ENCODE data around the gene SERPINE1. TPM values are rescaled to one million over a fixed set of nuclear protein-coding genes. Genes with fewer than 3 reads are reported as not detected.
"Not testable (repeated sequence)": the region's sequence is repeated elsewhere in the genome, so short reads cannot be mapped to it uniquely, and the experiment has no call there.

Gene SERPINE1
- total RNA-seq, 4 donors from 2014 or later: 1.3 to 26.2 (median 5.5) TPM

DNA sequence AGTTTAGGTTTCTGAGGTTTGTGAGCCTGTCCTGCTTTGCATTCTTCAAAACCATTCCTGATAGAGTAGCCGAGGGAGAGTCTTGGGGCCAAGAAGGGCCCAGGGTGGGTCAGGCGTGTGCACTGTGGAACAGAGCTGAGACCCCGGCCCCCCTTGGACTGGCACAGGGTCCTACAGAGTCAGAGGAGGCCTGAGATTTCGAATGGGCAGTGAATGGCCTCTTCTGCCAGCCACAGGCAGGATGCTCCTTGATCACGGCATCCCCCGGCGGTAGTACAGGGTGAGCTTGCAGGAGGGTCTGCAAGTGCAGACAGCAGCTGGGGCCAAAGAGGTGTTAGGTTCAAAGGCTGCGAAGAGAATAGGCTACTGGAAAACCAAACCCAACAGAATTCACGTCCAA lies 37.0 kb upstream of the SERPINE1 start:
- DNase-seq: no peak
- peaks cover 0 to 14% (median 4%) of the 10 kb centered on the region in 4 donors for H3K36me3 ChIP-seq
- H3K4me1 ChIP-seq: peaks cover 13 to 21% (median 17%) of the 10 kb centered on the region in 4 donors
- intact Hi-C loops (cut with DNase I; ENCODE audit: low total_unique reads) (no loop called here), in situ Hi-C loops (cut with MboI; ENCODE audit: low pct_ligation_motif_present in 1 of 4, low pct_unique_long_range_greater_than_20kb in 1 of 4, low sequenced_read_pairs in 3 of 4) (no loop called here)
- TF ChIP-seq POLR2AphosphoS5 (IDR thresholded peaks at IDR 0.05) (no peak), POLR2A (IDR thresholded peaks at IDR 0.05) (no peak), EP300 (IDR thresholded peaks at IDR 0.05; ENCODE audit: low read depth) (no peak)
- TF ChIP-seq, protein P1, sequence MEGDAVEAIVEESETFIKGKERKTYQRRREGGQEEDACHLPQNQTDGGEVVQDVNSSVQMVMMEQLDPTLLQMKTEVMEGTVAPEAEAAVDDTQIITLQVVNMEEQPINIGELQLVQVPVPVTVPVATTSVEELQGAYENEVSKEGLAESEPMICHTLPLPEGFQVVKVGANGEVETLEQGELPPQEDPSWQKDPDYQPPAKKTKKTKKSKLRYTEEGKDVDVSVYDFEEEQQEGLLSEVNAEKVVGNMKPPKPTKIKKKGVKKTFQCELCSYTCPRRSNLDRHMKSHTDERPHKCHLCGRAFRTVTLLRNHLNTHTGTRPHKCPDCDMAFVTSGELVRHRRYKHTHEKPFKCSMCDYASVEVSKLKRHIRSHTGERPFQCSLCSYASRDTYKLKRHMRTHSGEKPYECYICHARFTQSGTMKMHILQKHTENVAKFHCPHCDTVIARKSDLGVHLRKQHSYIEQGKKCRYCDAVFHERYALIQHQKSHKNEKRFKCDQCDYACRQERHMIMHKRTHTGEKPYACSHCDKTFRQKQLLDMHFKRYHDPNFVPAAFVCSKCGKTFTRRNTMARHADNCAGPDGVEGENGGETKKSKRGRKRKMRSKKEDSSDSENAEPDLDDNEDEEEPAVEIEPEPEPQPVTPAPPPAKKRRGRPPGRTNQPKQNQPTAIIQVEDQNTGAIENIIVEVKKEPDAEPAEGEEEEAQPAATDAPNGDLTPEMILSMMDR (IDR thresholded peaks at IDR 0.05): no peak
- H3K27ac ChIP-seq: no peak overlapping the region
- no peaks in the 10 kb centered on the region for H3K9me3 ChIP-seq
- no peaks in the 10 kb centered on the region for H3K27me3 ChIP-seq
- WGBS, 2 donors (ENCODE audit: low coverage in 1 of 2): 80 to 90% methylated on average over 1 to 7 of the region's 9 CpGs
- no peak overlapping the region for H3K4me3 ChIP-seq

DNA sequence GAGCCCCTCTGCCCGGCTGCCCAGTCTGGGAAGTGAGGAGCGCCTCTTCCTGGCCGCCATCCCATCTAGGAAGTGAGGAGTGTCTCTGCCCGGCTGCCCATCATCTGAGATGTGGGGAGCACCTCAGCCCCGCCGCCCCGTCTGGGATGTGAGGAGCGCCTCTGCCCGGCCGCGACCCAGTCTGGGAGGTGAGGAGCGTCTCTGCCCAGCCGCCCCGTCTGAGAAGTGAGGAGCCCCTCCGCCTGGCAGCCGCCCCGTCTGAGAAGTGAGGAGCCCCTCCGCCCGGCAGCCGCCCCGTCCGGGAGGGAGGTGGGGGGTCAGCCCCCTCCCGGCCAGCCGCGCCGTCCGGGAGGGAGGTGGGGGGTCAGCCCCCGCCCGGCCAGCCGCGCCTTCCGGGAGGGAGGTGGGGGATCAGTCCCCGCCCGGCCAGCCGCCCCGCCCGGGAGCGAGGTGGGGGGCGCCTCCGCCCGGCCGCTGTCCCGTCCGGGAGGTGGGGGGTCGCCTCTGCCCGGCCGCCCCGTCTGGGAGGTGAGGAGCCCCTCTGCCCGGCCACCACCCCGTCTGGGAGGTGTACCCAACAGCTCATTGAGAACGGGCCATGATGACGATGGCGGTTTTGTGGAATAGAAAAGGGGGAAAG lies 34.5 kb upstream of the SERPINE1 start:
- in situ Hi-C loops (cut with MboI; ENCODE audit: low pct_ligation_motif_present in 1 of 4, low pct_unique_long_range_greater_than_20kb in 1 of 4, low sequenced_read_pairs in 3 of 4); H3K27me3 ChIP-seq: not testable (repeated sequence)
- 96% methylated on average over 5 of the region's 53 CpGs; no CpG with 5 or more reads in 1 of the 2 donors for WGBS, 2 donors (ENCODE audit: low coverage in 1 of 2)

DNA sequence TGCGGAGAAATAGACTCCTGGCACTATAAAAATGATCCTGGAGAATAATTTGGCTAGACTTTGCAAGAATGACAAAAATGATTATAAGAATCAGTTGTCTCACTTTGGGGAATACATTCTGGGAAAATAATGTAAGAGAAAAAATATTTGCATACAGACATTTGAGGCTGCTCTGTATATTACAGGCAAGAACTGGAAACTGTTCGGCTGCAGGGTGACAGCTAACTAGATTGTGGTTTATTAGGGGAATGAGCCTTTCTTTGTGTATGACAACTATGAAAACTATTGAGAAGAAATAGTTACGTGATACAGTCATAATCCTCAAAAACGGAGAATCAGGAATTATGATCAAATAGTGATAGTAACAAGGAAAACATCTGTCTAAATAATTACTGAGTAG lies 33.0 kb upstream of the SERPINE1 start:
- H3K4me1 ChIP-seq: peaks cover 0 to 5% (median 0%) of the 10 kb centered on the region in 4 donors
- intact Hi-C loops (cut with DNase I; ENCODE audit: low total_unique reads) (no loop called here), in situ Hi-C loops (cut with MboI; ENCODE audit: low pct_ligation_motif_present in 1 of 4, low pct_unique_long_range_greater_than_20kb in 1 of 4, low sequenced_read_pairs in 3 of 4) (no loop called here)
- H3K4me3 ChIP-seq: no peak overlapping the region
- TF ChIP-seq EP300 (IDR thresholded peaks at IDR 0.05; ENCODE audit: low read depth) (no peak), POLR2A (IDR thresholded peaks at IDR 0.05) (no peak), POLR2AphosphoS5 (IDR thresholded peaks at IDR 0.05) (no peak)
- TF ChIP-seq, protein P1 (IDR thresholded peaks at IDR 0.05): no peak
- no peak overlapping the region for H3K27ac ChIP-seq
- H3K27me3 ChIP-seq: no peaks in the 10 kb centered on the region
- H3K9me3 ChIP-seq: no peaks in the 10 kb centered on the region
- DNase-seq: no peak
- H3K36me3 ChIP-seq: peaks cover 0 to 2% (median 0%) of the 10 kb centered on the region in 4 donors
- WGBS, 2 donors (ENCODE audit: low coverage in 1 of 2): 72 to 80% methylated on average over 4 of the region's 4 CpGs

More for the DNA sequence above, 34.5 kb upstream of the SERPINE1 start:
- H3K4me1 ChIP-seq; intact Hi-C loops (cut with DNase I; ENCODE audit: low total_unique reads); H3K4me3 ChIP-seq; H3K9me3 ChIP-seq; H3K27ac ChIP-seq; DNase-seq: not testable (repeated sequence)
- peaks cover 0 to 14% (median 4%) of the 10 kb centered on the region in 4 donors for H3K36me3 ChIP-seq

DNA sequence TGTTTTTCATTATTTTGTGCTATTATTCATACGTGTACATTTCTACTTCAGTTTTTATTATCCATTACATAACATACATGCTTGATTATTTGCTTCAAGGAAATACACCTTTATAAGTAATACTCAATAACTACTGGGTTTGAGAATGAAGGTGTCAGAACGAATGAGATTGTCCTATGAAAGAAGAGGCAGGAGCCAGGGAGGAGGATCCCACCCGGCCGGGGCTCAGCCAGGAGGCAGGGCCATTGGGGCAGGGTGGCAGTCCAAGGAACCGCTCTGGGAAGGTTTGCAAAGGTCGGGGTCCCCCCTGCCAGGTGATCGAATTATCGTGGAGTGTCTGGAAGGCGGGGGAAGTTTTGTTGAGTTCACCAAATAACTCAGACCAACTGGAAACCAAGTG lies 32.5 kb upstream of the SERPINE1 start:
- TF ChIP-seq, protein P1 (IDR thresholded peaks at IDR 0.05): no peak
- TF ChIP-seq EP300 (IDR thresholded peaks at IDR 0.05; ENCODE audit: low read depth) (no peak), POLR2A (IDR thresholded peaks at IDR 0.05) (no peak), POLR2AphosphoS5 (IDR thresholded peaks at IDR 0.05) (no peak)
- Histone ChIP-seq H3K36me3 (no peaks in the 10 kb centered on the region), H3K4me1 (peaks cover 0 to 5% (median under 1%) of the 10 kb centered on the region in 4 donors), H3K4me3 (no peak overlapping the region), H3K27ac (no peak overlapping the region), H3K9me3 (no peaks in the 10 kb centered on the region), H3K27me3 (no peaks in the 10 kb centered on the region)
- in situ Hi-C loops (cut with MboI; ENCODE audit: low pct_ligation_motif_present in 1 of 4, low pct_unique_long_range_greater_than_20kb in 1 of 4, low sequenced_read_pairs in 3 of 4) (no loop called here), intact Hi-C loops (cut with DNase I; ENCODE audit: low total_unique reads) (no loop called here)
- DNase-seq: no peak
- WGBS, 2 donors (ENCODE audit: low coverage in 1 of 2): 69 to 70% methylated on average over 1 to 9 of the region's 9 CpGs

Measured in transverse colon (tissue), 4 donors.